Ovary (tissue), 3 donors: Measurements from ENCODE around the gene CR1L.

Experiments
- CTCF ChIP-seq, 3 donors: fragments of 450-650 bp in 2 of 3; fragments of 200-600 bp in 1 of 3; IDR thresholded peaks; one replicate each; pipeline versions ENCODE4 v1.5.1 to v1.8.0; 2016 to 2022; ENCODE audit warnings: antibody characterized with exemption in 3 of 3, mild to moderate bottlenecking in 1 of 3
- EP300 ChIP-seq: sonication (generic); formaldehyde crosslinking; IDR thresholded peaks from one replicate; pipeline ENCODE4 v1.6.1; 2017; ENCODE audit warnings: antibody characterized with exemption
- POLR2A ChIP-seq: fragments of 450-650 bp; IDR thresholded peaks from one replicate; pipeline ENCODE4 v1.6.1; 2017; ENCODE audit warnings: antibody characterized with exemption, mild to moderate bottlenecking, moderate library complexity
- donor health status: DM: no; HTN: no; CAD: no.

GRCh38 chr1:207719234-207719633 lies 74.3 kb downstream of the CR1L start:
- TF ChIP-seq POLR2A (no peak), CTCF (IDR thresholded peaks at IDR 0.05) (no peak), EP300 (no peak)
